ENCODE results near the gene HIPK3.
"Not testable (repeated sequence)": the region's sequence is repeated elsewhere in the genome, so short reads cannot be mapped to it uniquely, and the experiment has no call there.

The HIPK3 gene

DNA sequence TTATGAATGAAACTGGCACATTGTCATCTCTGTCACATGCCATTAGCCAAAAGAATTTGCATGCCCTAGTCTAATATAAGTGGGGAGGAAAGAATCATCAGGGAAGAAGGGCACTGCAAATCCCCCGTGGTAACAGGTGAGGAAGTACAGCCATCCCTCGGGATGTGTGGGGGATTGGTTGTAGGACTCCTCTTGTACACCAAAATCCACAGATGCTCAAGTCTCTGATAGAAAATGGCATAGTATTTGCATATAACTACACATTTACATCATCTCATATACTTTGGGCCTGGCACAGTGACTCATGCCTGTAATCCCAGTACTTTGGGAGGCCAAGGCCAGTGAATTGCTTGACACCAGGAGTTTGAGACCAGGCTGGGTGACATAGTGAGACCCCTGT is 109.7 kb downstream of the HIPK3 start:
- DNase-seq = no peak

DNA sequence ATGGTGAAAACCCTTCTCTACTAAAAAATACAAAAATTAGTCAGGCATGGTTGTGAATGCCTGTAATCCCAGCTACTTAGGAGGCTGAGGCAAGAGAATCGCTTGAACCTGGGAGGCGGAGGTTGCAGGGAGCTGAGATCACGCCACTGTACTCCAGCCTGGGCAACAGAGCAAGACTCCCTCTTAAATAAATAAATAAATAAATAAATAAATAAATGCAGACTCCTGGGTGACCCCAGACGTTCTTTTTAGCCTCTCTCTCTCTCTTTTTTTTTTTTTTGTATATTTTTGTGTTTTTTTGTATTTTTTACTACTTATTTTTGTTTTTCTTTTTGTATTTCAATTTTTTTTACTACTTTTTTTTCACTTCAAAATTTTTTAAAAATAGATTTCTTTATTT is 111.3 kb downstream of the HIPK3 start:
- not testable (repeated sequence) for DNase-seq

DNA sequence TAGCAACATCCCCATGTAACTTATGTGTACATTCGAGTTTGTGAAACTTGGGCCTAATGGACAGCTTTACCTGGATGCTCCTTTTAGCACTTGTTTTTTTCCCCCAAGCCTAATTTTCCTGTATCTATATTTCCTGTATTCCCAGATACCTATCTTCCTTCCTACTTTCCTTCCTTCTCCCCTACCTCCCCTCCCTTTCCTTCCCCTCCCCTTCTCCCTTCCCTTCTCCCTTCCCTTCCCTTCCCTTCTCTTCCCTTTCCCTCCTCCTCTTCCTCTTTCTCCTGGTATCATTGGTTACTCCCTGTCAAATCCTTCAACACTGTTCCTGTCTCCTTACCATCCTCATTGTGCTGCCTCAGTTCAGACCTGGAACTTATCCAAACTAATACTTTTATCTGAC is 111.8 kb downstream of the HIPK3 start:
- no peak for DNase-seq

DNA sequence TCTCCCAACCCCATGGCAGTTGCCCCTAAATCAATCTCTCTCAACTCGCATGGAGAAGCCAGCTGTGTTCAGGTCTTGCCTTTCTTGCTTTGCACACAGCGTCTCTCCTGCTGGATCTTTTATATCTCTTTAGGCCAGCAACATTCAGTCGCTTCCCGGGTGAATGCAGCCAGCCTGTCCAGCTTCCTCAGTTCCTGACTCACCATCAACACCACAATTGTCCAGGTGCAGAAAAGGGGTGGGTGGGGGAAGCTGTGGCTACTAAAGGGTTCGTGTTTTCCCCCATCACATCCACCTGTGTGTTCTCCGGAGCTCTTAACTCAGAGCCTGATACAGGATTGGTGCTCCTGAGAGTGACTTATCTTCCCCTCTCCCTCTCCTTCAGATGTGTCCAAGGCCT is 116.5 kb downstream of the HIPK3 start:
- no peak for DNase-seq

DNA sequence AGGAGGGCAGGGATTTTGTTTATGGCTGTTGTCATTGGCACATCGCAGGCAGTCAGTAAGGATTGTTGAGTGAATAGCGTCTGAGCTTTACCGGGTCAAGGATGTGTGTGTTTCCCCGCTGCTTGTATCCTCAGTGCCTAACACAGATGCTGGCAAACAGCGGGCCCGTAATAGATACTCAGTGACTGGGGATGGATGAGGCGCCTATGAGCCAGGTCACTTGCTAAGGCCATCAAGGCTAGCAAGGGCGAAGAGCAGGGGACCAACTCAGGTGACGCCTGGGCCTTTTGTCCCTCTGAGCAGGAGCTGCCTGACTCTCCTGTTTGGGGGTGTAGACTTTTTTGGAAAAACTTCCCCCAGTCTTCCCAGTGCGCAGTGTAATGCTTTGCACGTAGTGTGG is 118.1 kb downstream of the HIPK3 start:
- DNase-seq = no peak

DNA sequence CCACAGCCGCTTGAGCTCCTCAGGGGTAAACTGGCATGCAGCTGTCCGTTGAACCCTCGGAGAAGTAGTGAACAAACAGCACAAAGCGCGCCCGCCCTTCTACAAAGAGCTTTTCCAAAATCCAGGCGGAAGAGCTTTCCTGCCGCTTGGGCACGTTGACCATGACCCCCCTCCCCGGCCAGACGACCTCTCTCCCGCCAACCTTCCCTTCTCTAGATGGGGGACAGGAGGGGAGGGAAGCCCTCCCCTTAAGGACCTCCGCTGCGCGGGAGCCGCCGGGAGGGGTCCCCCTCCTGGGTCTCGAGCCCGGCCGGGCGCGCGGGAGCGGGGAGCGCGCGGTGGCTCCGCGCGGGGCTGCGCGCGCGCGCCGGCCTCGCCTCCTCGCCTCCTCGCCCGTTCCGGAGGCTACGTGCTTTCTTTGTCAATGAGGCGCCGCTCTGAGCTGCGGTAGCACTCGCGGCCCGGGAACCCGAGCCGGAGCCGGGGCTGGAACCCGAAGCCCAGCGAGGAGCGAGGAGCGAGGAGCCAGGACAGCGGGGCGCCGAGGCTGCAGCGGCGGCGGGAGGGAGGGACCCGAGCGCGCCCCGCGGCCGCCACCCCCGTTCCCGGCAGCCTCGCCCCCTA is 118.6 kb downstream of the HIPK3 start, which contains the start of gene KIAA1549L:
KIAA1549L (plus strand) TSS at position 421 of the 624 bp plus-strand sequence.
- no peak for DNase-seq

DNA sequence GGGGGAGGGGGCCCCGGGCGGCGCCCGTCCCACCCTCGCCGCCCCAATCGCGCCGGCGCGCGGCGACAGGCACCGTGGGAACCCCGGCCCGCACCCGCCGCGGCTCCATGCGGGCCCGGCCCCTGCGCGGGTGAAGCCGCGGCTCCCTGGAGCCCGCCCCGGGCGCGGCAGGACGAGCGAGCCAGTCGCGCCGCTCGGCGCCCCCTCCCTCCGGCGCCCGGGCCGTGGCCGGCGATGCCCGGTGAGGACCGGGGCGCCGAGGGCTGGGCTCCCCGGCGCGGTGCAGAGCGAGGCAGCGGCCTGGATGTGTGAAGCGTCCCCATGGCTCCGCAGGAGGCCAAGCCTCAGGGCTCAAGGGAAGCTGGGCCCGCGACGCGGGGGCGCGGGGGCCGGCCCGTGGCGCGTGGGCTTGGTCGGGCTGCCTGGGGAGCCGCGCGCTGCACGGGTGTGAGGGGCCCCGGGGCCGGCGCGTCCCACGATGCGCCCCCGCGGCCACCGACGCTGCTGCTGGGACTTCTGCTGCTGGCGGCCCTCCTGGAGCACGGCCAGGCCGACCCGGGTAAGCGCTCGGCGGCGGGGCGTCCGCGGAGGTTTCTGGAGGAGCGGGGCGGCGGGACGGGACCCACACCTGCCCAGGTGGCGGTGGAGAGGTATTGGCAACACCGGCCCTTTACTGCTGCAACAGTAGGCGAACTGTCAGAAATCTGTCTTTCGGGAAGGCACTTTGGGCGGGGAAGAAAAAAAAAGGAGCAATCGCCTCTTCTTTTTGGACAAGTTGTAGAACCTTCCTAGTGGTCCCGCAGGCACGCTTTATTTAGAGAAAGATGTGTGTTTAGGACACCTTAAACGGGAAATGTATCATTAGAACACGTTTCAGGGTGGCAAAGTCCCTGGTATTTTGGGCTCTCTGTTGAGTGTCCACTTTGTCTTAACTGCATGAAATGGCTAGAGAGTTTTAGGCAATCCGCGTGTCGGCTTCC is 119.4 kb downstream of the HIPK3 start:
- no peak for DNase-seq

DNA sequence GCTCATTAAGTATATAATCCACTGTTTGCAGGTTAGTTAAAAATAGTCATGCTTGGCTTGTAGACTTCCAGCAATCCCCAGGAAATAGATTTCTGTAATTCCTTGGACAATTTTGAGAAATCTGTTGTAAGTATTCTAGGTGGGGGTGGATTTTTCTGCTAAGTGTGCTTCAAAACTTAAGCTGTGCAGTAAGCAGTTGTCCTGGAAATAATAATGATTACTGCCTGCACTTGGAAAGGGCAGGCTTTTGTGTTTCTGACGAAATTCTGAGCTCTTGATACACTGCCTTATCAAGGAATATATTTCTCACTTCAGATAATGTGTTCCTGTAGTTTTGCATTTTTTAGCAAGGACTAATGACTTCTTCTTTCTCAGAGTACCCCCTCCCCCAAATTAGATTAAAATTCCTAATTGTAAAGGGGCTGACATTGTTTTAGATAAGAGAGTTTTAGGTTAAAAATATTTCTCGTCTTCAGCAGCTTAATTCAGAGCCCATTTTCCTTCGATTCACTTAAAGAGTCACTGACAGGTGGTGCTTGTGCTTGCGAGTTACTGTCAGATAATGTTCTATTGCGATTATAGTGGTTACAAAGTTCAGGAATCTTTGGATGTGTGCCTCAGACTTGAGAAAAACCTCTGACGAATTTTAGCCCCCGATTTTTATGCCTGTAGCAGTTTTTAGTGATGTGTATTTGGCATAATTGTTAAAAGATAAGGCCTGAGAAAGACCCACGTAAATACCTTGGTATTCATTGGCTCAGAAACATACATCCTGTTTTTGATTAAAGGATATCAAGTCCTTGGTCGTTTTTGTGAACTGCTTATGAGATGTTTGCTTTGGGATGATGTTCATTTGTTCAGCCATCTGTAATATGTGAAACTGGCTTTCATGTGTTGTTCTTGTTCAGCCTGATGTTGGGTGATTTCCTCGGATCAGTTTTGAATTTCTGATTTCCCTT is 120.5 kb downstream of the HIPK3 start:
- DNase-seq = no peak

DNA sequence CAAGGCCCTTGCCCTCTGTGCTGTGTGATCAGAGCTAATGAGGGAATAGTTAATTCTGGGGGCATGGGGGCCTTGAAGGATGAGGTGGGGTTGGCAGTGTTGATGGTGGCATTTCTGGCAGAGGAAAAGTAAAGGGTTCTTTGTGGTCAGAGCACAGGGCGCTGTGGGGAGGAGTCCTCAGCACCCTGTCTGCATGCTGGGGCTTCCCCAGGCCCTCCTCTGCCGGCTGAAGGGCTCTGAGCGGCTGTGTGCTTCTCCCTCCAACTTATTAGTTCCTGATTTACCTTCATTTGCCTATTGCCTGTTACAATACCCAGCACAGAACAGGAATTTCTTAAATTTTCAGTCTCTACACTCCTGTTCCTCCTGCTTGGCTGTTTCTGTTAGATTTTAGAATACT is 122.8 kb downstream of the HIPK3 start:
- no peak for DNase-seq

DNA sequence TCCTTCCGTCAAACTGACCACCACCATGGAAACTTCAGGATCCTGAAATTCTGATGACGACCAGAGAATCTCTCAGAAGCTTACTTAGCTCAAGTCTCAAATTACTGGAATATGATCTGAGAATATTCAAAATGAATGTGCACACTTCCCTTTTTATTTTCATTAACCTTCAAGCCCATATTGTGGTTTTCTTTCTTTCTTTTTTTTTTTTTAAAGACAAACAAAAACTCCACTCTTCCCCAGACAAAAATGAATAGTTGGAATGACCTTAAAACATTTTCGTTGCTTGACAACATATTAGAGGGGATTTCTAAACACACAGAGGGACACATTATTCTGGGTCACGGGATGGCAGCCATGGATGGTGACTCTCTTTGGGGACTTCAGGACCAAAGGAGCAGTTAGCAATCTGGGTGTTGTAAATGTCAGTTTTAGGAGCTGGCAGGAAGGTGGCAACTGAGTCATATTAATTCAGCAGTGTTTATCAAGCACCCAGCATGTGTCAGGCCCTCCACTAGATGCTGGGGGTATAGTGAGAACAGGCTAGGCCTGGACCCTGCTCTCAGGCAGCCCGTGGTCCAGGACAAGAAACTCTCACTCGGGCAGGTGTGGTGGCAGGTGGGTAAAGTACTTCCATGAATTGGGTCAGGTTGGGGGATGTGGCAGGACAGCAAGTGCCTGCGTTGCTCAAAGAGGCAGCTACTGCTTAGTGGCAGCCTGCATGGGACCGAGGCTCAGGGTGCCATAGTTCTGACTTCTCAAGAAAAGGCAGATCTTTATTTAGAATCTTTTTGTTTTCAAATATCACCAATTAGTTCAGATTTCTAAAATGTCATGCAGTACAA is 126.1 kb downstream of the HIPK3 start:
- DNase-seq = no peak

DNA sequence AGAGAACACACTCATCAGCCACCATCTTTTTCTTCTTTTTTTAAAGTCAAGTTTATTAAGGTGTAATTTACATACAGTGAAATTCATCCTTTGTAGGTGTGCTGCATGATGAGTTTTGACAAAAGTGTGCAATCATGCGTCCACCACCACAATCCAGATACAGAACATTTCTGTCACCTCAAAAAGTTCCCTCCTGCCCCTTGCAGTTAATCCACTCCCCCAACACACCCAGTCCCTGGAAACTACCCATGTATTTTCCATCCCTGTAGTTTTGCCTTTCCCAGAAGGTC is 126.7 kb downstream of the HIPK3 start:
- no peak for DNase-seq

DNA sequence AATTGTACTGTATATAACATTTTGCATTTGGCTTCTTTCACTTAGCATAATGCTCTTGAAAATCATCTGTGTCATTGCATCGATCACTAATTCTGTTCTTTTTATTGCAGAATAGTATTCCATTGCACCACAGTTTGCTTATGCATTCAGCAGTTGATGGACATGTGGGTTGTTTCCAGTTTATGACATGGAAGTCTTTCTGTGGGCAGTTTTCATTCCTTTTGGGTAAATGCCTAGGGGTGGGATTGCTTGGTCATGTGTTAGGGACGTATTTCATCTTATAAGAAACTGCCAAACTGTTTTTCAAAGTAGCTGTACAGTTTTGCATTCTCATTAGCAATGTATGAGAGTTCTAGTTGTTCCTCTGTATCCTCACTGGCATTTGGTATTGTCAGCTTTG is 127.0 kb downstream of the HIPK3 start:
- DNase-seq = no peak

DNA sequence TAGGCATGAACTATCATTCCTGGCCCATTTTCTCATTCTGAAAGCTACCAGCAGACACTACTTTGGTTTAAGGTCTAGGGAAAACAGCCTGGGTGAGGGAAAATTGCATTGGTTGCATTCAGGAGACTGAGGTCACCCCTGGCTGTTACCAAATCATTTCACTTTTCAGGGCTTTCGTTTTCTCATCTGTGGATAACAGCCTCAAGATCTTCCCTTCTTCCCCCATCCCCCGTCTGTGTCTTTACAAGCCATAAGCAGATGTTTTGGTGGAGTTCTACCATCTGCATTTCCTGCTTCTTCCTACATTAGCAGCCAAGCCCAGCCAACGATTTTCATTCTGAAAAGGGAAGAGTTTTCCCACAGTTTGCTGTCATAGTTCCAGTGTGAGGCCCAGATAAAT is 130.4 kb downstream of the HIPK3 start:
- DNase-seq = no peak

DNA sequence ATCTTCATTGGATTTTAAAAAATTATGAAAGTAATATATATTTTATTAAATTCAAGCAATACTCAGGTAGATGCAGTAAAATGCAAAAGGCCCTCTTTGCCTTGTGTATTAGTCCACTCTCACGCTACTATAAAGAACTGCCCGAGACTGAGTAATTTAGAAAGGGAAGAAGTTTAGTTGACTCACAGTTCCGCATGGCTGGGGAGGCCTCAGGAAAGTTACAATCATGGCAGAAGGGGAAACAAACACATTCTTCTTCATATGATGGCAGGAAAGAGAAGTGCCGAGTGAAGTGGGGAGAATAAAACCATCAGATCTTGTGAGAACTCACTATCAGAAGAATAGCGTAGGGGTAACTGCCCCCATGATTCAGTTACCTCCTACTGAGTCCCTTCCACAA is 130.8 kb downstream of the HIPK3 start:
- DNase-seq = no peak

DNA sequence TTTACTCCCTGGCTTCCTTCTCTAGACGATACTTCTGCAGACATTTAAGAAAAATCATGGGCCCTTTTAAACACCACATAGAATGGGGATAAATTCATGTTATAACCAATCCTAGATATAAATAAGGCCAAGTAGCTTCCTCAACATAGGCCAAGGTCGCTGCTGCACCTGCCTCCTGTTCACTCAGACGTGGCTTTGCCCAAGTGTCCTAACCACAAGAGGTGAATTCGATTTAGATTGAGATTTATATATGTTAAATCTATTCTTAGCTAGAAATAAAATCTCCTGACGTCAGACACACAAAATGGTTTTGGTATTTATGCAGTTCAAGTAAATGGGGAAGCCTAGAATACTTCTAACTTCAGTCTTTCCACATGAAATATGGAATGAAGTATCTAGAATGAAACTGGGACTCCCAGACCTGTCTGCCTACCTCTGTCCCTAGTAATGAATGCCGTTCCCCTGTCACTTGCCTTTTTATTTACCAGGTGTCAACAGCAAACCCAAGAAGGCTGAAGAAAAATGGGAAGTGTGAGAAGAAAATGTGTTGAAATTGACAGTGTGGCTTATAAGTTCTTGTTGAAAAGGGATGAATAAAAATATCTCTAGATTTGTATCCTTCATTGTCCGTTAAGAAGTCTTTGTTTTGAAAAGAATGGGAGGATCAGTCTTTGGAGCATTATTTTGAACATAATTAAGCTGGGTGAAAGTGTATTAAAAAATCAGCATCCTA is 131.8 kb downstream of the HIPK3 start:
- DNase-seq = no peak

DNA sequence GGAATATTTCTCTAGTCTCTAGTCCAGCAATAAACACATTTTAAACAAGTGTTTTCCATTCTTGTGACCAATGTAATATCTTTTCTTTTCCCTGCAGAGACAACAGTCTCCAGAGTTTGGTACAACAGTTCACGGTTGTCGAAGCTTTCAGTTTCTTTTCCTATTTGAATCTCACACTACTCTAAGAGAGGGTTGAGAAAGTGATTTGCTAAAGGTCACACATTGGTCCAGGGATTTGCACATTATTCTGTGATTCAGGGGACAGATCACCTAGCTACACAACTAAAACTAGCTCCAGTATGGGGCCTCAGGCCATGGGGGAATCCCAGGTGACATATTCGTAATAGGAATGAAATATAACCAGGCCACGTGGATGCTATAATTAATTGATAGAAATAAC is 132.5 kb downstream of the HIPK3 start:
- no peak for DNase-seq

DNA sequence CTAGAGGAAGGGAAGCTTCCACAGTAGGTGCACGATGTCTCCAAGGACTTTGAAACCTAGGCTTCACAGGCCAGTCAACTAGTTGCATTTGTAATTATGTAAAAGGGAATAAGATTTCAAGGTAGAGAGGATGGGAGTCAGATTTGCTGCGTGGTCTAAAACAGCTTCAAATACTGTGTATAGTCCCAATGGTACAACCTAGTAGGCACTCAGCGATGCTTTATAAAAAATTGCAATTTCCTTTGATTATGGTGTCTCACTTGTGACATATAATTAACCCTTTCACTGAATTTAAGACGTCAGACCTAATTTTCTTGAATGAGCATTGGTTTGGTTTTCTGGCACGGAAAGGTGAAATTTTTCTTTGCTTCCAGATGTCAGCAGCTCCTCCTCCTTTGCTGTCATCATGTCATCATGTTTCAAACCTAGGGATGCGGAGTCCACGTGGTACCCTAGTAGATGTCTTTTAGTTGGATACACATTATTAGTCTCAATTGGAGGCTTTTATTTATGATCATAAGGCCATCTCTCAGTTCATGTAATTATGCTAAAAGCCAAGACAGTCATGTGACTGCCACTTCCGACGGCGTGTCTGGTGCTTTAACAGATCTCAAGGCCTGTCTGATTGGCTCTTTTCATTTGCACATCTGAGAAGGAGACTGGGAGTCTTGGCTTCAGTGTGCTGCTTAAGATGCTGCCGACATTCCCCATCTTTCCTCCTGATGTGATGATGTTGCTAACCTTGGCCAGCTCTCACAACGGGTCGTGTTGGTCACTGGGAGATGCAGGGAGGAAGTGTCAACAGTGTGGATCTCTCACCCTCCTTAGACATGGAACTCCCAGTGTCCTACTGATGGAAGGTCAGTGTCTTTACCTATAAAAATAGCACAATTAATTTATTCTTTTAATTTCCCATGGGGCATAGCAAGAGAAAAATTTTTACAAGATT is 134.0 kb downstream of the HIPK3 start:
- no peak for DNase-seq

DNA sequence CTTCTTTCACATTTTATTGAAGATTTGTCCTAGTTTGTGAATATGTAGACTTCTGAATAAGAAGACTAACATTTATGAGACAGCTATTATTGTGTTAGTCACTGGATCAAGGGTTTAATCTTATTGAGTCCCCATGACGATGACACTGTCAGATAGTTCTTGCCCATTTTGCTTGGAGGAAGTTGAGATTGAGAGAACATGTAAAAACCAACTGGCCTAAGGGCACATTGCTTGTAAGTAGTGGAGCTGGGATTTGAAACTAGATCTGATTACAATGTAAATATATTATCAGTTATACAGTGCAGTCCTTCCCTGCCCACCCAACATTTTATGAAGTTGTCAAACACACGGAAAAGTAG is 134.7 kb downstream of the HIPK3 start:
- DNase-seq = no peak

DNA sequence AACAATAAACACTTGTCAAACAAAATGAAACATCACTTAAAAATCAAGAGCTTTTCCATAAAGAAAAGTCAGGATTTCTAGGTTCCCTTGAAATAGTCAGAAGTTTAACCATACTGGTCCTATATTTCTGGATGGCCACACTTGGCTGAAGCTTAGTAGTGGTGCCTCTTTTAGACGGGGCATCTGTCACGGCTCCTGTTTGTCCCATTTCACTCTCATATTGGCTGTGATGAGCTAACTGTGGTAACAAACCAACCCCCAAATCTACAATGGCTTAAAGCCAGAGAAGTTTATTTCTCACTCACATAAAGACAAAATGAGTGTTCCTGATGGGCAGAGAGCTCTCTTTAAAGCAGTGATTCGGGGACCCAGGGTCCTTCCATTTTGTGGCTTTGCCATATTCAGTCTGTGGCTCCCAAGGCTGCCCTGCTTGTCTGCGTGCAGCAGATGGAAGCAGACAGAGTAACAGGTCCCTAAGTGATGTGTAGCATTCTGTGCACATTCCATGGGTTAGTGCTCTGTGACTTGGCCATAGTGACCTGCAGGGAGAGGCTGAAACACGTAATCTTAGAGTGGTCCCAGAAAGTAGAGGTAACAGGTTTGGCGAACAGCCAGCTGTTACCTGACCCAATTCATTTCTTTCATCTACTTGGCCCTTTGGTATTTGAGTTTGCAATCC is 137.4 kb downstream of the HIPK3 start:
- no peak for DNase-seq

DNA sequence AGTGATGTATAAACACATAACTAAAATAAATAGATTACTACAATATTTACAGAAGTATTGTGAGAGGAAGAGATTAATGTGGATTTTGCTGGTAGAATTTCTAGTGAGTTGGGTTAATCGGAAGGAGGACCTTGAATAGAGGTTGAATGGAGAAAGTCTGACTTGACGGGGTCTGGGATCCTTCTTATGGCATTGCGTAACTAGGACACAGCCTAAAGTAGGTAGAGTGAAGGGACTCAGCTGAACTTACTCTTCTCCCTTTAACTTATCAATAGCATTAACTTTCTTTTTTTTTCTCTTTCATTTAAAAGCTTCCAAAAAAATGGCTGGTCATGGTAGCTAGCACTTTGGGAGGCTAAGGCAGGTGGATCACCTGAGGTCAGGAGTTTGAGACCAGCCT is 139.2 kb downstream of the HIPK3 start:
- DNase-seq = no peak
